ENCODE measurements around the gene MCCC1.
"Not testable (repeated sequence)": the region's sequence is repeated elsewhere in the genome, so short reads cannot be mapped to it uniquely, and the experiment has no call there.

Gene MCCC1

DNA sequence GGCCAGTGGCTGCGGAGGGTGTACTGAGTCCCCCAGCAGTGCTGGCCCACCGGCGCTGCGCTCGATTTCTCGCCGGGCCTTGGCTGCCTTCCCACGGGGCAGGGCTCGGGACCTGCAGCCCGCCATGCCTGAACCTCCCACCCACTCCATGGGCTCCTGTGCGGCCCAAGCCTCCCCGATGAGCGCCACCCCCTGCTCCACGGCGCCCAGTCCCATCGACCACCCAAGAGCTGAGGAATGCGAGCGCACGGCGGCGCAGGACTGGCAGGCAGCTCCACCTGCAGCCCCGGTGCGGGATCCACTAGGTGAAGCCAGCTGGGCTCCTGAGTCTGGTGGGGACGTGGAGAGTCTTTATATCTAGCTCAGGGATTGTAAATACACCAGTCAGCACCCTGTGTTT, 1.7 kb upstream of the MCCC1 start:
- DNase-seq (ENCODE audit: low spot score): not testable (repeated sequence)

DNA sequence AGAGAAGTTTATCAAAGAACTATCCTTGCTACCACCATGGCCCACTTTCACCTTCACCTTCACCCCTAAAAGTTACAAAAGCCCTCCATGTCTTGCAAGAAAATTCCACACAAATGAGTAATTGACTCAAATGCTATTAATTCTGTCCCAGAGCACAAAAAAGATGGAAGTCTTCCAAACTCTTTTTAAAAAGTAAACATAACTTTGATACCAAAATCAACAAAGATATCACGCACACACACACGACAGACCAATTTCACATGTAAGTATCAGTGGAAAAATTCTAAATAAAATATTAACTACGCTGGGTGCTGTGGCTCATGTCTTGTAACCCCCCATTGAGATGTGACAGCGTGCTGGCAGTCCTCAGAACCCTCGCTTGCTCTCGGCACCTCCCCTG, 1.1 kb upstream of the MCCC1 start:
- no peak for DNase-seq (ENCODE audit: low spot score)

DNA sequence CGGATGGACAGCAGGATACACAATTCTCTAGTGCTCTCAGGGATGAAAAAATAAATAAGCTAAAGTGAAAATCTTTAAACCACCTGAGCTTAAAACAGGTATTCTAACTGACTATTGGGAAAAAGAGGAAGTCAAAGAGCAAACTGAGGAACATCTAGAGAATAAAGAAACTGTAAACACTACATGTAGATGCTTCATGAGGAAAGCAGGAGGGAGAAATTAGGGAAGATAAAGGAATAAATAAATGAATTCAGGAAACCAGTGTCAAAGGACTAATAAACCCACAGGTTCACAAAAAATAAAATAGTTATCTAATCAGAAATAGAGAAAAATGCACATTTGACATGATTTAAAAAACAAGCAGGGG, 525 bp upstream of the MCCC1 start:
- no peak for DNase-seq (ENCODE audit: low spot score)

DNA sequence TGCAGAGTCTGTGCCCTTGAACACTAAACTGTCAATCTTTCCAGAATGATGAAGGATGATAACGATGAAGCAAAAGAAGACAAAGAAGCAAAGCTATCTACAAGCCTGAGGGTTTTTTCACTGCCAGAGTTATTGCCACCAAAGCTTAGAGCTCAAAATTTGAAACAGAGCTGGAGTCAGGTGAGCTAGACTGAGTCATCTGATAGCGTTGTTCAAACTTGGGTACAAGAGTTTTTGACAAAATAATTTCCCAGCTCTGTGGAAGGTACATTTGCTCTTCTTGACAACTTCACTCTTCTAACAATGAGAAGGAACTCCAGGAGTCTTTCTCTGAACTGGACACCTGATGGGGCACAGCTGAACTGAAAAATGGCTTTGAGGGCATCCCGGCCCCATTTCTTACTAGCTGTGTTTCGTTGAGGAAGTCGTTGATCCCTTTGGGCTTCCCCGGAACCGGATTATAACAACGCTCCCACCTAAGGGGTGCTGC, 715 bp downstream of the MCCC1 start:
- no peak for DNase-seq (ENCODE audit: low spot score)

DNA sequence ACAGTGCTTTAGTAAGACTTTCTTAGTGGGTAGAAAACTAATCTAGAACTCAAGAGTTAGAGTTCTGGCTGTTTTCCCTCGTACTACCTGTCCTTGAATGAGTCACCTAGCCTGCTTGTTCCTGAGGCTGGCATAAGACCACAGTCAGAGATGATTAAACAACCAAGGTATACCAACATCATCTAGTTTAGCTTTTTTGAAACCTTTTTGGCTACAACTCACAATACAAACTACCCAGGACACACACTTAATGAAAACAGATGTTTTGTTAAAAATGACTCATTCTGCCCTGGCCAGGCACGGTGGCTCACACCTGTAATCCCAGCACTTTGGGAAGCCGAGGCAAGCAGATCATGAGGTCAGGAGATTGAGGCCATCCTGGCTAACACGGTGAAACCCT, 4.6 kb downstream of the MCCC1 start:
- DNase-seq (ENCODE audit: low spot score): no peak

DNA sequence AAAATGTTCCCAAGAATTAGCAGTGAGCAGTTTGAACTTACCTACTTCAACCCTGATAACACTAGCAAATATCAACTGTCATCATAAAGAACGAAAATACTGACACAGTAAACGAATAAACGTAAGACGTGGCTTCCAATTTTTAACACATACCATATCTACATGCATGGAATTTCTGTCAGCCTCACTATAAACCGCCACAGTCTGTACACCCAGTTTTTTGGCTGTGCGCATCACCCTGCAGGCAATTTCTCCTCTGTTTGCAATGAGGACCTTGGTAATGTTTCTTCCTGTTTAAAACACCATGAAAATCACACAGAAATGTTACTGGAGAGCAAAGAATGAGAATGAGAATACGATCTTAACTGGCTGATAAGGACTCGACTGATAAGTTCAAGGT, 7.0 kb downstream of the MCCC1 start:
- DNase-seq (ENCODE audit: low spot score): no peak

DNA sequence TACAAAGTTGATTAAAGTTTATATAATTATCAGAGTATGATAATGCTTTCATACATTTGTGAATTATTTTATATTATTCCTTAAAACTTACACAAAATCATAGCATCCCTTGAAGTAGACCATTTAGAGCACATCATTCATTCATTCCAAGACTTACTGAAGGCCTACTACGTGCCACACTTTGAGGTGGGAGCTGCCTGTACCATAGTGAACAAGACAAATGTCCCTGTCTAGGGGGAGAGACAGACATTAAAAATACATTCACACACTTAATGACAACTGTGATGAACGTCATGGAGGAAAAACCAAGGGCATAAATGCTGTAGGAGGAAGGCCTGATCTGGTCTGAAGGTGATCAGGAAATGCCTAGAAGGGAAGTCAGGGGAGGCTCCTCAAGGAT, 12.1 kb downstream of the MCCC1 start:
- no peak for DNase-seq (ENCODE audit: low spot score)

DNA sequence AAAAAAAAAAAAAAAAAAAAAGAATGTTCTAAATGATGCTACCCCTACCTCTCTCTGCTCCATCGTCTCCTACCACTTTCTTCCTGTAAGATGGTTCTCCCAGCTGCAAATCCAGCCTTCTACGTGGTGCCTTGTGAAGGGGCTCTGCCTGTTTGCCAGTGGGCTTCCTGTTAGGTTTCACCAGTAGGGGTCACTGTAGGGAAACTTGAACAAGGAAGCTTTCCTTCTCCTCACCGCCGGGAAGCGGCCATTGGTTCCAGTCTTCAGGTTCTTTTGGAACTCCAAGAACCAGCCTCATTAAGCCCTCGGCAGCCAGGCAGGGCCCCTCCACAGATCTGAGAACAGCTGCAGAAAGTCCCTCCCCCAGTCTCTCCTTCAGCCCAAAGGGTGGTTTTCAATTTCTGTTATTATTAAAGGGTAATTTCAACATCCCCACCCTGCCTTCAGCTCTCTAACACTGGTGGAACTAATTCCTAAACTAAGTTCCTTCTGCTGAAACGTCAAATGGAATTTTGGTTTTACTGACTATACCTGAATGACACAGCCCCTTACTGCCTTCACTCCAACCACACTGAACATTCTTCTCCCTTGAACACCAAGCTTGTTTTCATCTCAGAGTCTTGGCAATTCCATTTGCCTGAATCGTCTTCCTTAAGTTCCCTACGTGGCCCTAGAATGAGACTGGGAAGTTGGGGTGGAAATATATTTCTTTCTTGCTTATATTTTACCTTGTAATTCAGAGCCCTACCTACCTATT, 13.5 kb downstream of the MCCC1 start:
- no peak for DNase-seq (ENCODE audit: low spot score)

DNA sequence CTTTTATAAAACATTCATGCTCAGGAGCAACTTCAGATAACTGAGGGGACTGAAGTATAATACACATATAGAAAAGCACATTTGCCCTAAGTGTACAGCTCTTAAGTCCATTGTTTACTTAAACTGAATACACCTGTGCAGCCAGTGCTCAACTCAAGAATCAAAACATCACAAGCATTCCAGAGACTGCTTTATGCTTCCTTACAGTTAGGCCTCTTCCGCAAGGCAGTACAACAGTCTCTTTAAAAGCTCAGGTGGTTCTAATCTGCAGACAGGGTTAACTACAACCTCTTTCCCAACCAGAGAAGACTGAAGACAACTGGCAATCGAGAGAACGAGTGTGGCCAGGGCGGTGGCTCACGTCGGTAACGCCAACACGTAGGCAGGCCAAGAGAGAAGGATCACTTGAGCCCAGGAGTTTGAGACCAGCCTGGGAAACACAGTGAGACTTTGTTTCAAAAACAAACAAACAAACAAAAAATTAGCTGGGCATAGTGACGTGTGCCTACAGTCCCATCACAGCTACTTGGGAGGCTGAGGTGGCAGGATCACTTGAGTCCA, 16.9 kb downstream of the MCCC1 start:
- DNase-seq (ENCODE audit: low spot score): no peak

DNA sequence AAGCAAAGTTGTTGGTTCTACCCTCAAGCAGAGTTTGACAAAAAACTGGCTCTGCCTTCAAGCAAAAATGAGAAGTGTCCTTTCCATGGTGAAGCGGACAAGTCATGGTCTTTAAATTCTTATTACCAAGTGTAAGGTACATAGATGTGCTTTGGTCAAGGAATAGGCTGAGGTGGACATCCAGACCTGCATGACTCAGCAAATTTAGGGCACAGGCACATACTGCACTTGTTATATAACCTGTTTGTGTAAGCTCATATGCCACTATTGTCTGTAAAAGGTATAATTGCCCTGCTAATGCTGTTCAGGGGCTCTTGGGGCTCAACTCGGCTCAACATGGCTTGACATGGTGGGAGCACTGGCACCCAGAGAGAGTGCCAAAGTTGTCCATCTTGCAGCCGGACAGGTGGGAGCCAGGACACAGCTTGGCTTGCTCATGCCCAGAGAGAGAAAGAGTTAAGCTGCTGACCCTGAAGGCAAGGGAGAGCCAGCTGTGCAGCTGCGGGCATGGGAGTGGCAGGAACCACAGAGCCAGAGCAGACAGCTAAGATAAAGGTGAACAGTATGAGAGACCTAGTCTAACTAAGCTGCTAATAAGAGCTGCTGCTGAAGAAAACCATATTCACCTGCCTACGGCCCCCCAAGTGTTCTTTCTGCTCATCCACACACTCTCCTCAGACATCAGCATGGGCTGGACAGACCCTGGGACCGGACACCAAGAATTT, 17.7 kb downstream of the MCCC1 start:
- no peak for DNase-seq (ENCODE audit: low spot score)

DNA sequence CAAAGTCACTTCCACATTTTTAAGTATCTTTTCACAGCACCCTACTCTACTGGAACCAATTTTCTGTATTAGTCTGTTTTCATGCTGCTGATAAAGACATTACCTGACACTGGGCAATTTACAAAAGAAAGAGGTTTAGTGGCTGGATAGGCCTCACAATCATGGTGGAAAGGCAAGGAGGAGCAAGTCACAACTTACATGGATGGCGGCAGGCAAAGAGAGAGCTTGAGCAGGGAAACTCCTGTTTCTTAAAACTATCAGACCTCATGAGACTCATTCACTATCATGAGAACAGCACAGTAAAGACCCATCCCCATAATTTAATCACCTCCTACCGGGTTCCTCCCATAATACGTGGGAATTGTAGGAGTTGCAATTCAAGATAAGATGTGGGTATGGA, 18.7 kb downstream of the MCCC1 start:
- no peak for DNase-seq (ENCODE audit: low spot score)

DNA sequence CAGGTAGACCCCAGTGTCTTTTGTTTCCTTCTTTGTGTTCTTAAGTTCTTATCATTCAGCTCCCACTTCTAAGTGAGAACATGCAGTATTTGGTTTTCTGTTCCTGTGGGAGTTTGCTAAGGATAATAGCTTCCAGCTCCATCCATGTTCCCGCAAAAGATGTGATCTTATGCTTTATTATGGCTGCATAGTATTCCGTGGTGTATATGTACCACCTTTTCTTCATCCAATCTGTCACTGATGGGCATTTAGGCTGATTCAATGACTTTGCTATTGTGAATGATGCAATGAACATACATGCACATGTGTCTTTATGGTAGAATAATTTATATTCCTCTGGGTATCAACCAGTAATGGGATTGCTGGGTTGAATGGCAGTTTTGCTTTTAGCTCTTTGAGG, 24.4 kb downstream of the MCCC1 start:
- DNase-seq (ENCODE audit: low spot score): no peak

DNA sequence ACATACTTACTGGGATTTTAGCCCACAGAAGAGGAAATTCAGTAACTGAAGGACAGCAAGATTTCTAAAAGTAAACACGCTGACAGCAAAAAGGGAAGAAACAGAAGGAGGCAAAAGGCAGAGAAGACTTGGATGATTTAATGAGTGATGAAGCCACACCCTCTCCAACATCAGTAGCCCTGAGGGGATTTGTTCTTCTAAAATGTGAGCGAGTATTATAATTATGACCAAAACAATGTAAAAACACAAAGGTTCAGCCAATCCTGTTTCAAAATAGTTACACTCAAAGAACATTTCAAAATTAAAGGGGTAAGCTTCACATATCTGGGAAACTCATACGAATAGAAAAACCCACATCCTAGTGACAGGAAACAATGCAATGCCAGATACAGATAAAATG, 25.0 kb downstream of the MCCC1 start:
- DNase-seq (ENCODE audit: low spot score): no peak

DNA sequence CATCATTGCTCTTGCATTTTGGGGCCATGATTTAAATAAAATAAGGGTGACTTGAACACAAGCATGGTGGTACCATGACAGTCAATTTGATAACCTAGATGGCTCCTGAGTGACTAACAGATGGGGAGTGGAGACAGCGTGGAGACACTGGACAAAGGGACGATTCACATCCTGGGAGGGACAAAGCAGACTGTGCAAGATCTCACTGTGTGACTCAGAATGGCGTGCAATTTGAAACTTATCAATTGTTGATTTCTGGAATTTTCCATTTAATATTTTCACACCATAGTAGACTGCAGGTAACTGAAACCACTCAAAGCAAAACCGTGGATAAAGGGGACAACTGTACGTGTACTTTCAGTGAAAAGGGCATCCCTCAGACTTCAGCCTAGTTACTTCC, 25.5 kb downstream of the MCCC1 start:
- DNase-seq (ENCODE audit: low spot score): no peak

DNA sequence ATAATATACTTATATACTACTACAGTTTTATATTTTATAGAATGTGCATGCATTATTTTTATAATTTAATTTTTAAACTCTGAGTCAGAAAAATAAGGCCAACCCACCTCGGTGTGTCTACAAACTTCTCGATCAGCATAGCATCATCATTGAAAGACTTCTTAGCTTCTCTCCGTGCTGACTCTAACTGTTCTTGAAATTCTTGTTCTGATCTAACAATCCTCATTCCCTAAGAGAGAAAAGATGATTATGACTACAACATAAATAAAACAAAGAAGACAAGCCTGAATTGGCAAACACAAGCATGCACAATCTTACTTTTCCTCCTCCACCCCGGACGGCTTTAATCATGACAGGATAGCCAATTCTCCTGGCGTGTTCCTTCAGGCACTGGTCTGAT, 28.4 kb downstream of the MCCC1 start:
- DNase-seq (ENCODE audit: low spot score): no peak

DNA sequence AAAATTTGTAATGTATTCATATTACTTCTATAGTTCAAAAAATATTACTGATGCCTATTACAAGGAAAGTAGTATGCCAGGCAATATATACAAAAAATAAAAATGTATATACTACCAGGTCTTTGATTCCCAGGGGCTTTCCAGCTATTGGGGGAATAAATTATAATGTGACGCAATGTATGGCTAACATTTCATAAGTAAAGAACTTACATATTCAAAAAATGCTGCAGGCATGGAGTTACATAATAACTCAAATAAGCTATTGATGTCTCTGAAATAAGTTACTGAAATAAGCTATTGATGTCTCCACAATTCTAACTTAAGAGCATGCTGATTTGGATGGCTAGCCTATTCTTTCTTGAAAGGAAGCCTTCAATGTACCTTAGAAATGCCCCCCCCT, 30.2 kb downstream of the MCCC1 start:
- DNase-seq (ENCODE audit: low spot score): no peak

DNA sequence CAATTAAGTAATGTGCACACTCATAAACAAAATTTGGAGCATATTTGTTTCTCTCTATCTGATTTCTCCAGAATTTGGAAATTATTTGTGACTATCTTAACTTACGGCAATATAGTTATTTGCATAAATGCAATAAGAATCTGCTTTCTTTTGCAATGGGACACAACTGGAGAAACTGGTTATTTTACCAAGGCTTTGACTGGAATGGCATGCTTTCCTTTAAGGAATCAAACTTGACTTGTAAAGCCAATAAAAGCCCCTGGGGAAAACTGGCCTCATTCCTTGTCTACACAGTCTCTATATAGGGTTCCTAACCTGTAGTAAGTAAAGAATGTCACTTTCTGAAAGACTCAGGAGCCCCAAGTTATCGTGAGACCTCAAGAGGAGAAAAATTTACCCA, 32.4 kb downstream of the MCCC1 start:
- not testable (repeated sequence) for DNase-seq (ENCODE audit: low spot score)

DNA sequence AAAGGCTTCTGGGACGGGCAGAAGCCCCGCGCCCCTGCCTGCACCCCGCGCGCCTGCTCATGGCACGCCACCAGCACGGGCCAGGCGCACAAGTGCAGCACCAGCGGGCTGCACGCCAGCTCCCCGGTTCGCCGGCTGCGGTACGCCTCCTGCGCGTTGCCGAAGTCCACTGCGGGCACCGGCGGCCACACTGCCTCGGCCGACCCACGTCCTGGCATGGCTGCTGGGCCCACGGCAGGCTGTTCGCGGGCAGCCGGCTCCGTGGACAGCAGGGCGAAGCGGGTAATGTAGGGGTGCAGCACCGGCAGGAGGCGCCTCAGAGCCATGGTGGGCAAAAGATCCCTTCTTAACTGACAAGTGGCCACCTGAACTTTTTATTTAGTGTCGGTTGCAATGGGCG, 34.8 kb downstream of the MCCC1 start:
- no peak for DNase-seq (ENCODE audit: low spot score)

DNA sequence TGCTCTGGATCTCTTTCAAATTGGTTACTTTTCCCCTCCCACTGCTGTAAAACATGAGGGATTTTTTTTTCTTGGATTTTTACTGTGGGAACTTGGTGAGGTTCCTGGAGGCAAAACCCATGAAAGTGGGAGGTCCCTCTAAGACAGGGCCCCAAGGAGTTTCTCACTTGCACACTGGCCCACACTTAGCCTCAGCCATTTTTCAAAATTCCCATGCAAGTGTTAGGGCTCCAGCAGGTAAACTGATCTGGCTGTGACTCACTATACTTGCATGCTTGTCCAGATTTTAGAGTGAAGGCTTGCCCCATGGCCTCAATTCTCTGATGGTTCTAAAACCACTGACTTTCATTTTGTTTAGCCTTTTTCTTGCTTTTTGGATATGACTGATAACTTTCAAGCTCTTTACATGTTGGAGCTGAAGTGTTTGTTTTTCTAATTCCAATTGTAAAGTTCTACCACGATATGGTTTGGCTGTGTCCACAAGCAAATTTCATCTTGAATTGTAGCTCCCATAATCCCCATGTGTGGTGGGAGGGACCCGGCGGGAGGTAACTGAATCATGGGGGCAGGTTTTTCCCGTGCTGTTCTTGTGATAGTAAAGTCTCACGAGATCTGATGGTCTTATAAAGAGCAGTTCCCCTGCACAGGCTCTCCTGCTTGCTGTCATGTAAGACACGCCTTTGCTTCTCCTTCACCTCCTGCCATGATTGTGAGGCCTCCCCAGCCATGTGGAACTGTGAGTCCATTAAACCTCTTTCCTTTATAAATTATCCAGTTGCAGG, 37.7 kb downstream of the MCCC1 start:
- DNase-seq (ENCODE audit: low spot score): no peak

DNA sequence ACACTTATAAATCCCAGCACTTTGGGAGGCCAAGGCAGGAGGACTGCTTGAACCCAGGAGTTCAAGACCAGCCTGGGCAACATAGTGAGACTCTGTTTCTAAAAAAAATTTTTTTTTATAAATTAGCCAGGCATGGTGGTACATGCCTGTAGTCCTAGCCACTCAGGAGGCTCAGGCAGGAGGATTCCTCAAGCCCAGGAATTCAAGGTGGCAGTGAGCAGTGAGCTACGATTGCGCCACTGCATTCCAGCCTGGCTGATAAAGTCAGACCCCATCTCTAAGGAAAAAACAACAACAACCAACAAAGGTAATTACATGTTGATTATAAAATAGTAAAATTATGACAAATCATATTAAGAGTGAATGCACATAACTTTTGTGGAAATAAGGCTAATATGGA, 40.9 kb downstream of the MCCC1 start:
- DNase-seq (ENCODE audit: low spot score): no peak

DNA sequence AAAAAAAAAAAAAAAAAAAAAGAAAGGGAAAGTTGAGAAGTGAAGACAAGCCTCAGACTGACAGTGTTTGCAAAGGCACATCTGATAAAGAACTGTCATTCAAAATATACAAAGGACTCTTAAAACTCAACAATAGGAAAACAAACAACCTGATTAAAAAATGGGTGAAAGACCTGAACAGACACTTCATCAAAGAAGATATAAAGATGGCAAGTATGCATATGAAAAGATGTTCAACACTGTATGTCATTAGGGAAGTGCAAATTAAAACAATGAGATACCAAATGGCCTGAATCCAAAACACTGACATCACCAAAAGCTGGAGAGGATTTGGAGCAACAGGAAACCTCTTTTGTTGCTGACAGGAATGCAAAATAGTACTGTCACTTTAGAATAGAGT, 48.6 kb downstream of the MCCC1 start:
- no peak for DNase-seq (ENCODE audit: low spot score)

DNA sequence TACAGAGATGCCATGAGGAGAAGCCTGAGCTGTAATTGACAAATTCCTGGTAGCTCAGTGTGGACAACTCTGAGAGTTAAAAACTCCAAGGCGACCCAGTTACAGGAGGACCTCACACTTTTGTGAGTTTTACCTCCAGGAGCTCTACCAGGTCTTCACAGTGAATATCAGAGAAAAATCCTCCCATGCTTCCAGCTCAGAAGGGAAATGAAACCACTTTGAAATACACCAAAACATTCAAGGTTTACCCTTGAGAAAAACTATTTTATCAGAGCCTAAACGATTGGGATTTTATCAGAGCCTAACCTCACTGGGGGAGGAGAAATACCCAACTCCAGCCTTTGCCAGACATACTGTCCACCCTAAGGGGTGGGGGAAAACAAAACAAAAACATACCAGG, 52.4 kb downstream of the MCCC1 start:
- no peak for DNase-seq (ENCODE audit: low spot score)
